HCEC 1CT (cell line): ENCODE results near the gene SAMD8.
"Not testable (repeated sequence)": the region's sequence is repeated elsewhere in the genome, so short reads cannot be mapped to it uniquely, and the experiment has no call there.

ENCODE experiments used
- DNase-seq: peaks from one replicate; pipeline ENCODE4 v3.0.0-alpha.2; 2017

The SAMD8 gene

DNA sequence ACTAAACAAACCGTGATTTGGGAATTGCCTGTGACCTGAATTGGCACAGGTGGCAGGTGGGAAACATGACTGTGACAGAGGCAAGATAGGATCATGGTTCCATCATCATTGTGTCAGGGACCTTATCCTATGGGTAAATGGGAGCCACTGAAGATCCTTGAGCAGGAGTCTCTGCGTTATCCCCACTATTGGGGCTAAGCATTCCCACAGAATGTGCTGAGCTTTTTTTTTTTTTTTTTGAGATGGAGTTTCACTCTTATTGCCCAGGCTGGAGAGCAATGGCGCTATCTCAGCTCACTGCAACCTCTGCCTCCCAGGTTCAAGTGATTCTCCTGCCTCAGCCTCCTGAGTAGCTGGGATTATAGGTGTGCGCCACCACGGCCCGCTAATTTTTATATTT lies 88.5 kb downstream of the SAMD8 start:
- DNase-seq = not testable (repeated sequence)

DNA sequence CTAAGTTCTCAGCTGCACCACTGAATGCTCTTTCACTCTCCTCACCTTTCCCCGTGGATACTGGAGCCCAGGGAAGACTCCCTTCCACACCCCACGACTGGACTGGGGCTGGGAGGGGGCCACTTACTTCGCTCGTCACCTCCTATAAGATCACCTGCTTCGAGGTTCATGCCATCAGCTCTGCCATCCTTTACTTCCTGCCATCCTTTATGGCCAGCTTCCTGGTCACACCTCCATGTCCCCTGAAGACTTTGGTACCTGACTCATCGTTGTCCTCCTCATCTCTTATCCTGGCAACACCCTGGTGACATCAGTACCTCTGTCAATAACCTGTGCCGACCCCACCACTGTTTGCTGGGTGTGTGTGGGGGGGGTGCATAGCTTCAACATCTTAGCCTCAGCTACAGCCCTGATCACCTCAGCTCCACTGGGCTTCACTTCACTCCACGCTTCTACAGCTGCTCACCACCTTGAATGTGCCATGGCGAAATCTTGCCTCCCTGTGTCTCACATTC lies 90.4 kb downstream of the SAMD8 start:
- no peak for DNase-seq

DNA sequence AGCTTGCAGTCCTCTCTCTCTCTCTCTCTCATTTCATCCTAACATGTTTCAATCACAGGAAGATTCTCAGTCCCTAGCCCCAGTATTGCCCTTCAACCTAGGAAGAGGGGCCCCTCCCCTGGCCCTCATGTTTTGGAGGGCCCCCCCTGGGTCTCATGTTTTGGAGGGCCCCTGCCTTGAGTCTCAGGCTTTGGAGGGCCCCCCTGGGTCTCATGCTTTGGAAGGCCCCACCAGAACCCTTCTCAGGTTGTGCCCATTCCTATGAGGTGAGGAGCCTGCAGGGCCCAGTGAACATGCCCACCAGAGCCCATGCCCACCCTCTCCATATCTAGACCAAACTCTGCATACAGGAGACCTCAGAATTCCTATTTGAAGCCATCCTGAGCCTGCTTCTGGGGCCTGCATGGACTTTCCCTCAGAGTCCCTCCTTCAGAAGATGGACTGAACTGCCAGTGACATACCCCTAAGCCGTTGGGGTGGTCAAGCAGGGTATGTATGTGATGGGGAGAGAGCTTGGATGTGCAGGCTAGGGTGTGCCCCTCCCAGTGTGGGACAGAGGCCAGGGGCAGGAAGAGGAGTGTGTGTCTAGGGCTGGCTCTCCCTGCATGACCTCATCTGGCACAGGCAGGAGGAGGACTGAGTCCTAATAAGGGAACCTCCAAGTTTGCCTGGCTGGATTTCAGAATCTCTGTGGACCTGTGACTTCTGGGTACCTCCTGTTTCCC lies 91.0 kb downstream of the SAMD8 start:
- peak; percentile 80 for DNase-seq

GRCh38 chr10:75203046-75203620 lies 91.7 kb downstream of the SAMD8 start:
- DNase-seq = not testable (repeated sequence)

- no peak for DNase-seq
Observed at GRCh38 chr10:75203724-75204123, 92.3 kb downstream of the SAMD8 start.

GRCh38 chr10:75205908-75206307 lies 94.5 kb downstream of the SAMD8 start:
- DNase-seq = no peak

DNA sequence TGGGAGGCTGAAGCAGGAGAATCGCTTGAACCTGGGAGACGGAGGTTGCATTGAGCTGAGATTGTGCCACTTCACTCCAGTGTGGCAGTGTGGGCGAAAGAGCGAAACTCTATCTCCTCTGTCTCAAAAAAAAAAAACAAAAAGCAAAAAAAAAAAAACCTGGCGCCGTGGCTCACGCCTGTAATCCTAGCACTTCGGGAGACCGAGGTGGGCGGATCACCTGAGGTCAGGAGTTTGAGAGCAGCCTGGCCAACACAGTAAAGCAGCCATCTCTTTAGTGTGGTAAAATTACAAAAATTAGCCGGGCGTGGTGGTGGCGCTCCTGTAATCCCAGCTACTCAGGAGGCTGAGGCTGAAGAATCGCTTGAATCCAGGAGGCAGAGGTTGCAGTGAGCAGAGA lies 95.2 kb downstream of the SAMD8 start:
- not testable (repeated sequence) for DNase-seq

- no peak for DNase-seq
Observed at GRCh38 chr10:75207079-75207856, 95.8 kb downstream of the SAMD8 start.

- no peak for DNase-seq
Observed at GRCh38 chr10:75207857-75208144, 96.3 kb downstream of the SAMD8 start.

DNA sequence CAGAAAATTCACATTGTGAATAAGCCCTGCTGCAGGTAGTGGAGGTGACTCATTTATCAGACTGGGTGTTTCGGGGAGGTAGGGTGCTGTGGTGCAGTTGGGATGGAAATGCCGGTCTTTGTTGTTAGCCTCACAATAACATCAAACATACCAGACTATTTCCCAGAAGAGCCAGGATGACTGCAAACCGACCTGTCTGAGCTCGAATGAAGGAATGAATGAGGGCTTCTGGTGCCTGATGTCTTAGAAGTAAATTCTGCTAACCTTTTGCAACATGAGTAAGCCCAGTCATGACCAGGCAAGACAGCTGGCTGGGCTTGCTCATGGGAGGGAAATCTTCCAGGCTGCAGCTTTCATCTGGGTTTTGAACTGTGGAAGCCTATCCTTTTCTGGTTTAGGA lies 96.7 kb downstream of the SAMD8 start:
- peak; percentile 70 for DNase-seq

- no peak for DNase-seq
Observed at GRCh38 chr10:75209086-75209920, 97.8 kb downstream of the SAMD8 start.

- DNase-seq = peak; percentile 73
Observed at GRCh38 chr10:75209921-75210281, 98.4 kb downstream of the SAMD8 start.

GRCh38 chr10:75210282-75211006 lies 99.0 kb downstream of the SAMD8 start, which contains the start of gene VDAC2:
TSS of gene VDAC2 (plus strand) at chr10:75210796. CDS start at chr10:75211159, 363 bp downstream.
- peak; percentile 84 for DNase-seq

- peak; percentile 64 for DNase-seq
Observed at GRCh38 chr10:75211007-75211691, 99.7 kb downstream of the SAMD8 start.

DNA sequence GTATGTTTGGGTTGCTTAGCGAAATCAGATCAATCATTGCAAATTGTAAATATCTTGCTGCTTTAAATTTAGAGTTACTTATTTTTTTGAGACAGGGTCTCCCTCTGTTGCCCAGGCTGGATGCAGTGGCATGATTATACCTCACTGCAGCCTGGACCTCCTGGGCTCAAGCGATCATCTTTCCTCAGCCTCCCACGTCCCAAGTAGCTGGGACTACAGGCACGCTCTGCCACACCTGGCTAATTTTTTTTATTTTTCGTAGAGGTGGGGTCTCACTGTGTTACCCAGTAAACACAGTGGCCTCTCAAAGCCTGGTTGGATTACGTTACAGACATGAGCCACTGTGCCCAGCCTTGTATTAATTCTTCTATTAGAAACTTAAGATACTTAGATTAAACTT lies 100.9 kb downstream of the SAMD8 start:
- DNase-seq = no peak

- no peak for DNase-seq
Observed at GRCh38 chr10:75220274-75220673, 108.8 kb downstream of the SAMD8 start.

DNA sequence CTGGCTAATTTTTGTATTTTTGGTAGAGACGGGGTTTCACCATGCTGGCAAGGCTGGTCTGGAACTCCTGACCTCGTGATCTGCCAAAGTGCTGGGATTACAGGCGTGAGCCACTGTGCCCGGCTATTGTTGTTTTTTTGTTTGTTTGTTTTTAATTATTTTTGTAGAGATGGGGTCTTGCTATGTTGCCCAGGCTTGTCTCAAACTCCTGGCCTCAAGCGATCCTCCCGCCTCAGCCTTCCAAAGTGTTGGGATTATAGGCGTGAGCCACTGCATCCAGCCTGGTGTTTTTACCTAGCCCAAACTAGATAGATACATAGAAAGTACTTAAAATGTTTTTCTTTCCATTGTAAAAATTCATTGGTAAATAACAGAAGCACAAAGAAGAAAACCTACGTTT lies 110.0 kb downstream of the SAMD8 start:
- not testable (repeated sequence) for DNase-seq

DNA sequence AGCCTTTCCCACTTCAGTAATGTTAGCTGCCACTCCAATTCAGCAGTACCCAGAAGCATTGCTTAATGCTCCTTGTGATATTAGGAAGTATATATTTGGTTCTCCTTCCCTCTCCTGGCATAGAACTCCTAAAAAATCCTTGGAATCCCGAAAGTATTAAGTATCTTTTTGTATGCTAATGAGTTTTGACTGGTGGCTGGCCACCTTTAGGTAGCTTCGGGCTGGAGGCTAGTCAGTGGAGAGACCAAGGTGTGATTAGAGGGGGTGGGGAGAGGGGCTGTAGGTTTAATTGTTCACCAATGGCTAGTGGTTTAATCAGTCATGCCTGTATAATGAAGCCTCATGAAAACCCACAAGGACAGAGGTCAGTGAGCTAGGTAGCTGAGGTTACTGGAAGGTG lies 112.1 kb downstream of the SAMD8 start:
- DNase-seq = no peak

DNA sequence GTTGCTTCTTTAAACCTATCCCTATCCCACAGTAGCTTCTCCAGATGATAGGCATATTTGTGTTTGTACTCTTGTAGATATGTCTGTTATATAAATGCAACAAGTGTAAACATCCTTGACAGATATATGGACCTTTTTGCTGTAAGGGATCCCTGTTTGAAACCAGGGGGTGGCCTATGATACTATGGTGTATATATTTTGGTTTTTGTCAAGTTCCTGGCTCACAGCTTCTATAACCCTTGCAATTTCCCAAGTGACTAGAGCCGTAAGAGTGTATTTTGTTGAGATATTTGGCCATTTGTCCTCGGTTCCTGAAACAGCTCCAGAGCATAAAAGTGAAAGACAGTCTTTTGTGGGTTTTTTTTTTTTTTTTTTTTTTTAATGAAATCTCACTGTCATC lies 114.6 kb downstream of the SAMD8 start:
- DNase-seq = no peak

- DNase-seq = no peak
Observed at GRCh38 chr10:75226656-75227055, 115.2 kb downstream of the SAMD8 start.

DNA sequence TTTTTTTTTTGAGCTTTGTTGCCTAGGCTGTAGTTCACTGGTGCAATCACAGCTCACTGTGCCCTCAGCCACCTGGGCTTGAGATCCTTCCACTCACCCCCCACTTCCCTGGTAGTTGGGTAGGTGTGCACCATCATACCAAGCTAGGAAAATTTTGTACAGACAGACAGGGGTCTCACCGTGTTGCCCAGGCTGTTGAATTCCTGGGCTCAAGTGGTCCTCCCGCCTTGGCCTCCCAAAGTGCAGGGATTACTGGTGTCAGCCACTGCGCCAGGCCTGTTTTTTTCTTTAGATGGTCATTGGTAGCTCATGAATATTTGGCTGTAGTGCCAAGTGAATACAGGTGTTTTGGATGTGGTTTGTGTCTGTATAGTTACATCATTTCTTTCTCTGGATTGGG lies 116.8 kb downstream of the SAMD8 start:
- no peak for DNase-seq

DNA sequence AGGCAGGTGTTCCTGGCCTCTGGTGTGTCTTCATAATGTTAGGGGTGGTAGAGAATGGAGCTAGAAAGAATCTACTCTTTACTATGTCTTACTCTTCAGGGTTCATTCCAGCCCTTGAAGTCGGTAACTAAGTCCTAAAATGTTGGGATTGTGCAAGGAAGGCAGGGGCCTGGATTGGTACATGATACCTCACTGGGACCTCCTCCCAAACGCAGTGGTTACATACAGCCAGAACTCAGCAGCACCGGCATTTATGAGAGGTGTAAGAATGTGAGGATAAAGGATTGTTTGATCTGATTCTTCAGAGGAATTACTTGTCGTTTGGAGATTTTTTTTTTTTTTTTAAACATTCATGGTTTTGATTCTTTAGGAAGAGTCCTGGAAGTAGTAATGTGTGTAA lies 117.4 kb downstream of the SAMD8 start:
- no peak for DNase-seq
